HT1080 (cell line): Measurements from ENCODE around the gene PPP1CC. TPM values are rescaled to one million over a fixed set of nuclear protein-coding genes. Genes with fewer than 3 reads are reported as not detected.

Experiments used
- DNase-seq: peaks from one replicate; pipeline ENCODE4 v3.0.0-alpha.2; 2015; ENCODE audit warnings: low read depth
- total RNA-seq: library from RNA; depleted of rRNA; stranded (reverse); fragments of >200 nt; shearing (Covaris generic); gene quantifications from 2 replicates; pipeline ENCODE4 v1.2.3, GENCODE V29; 2014

Gene PPP1CC
- total RNA-seq, 1 experiment from 2014 or later, result 186 TPM

GRCh38 chr12:110756611-110757010, 13.9 kb upstream of the PPP1CC start:
- peak; percentile 49 for DNase-seq

GRCh38 chr12:110754101-110754793, 11.6 kb upstream of the PPP1CC start:
- DNase-seq, result no peak

GRCh38 chr12:110750784-110751461, 8.2 kb upstream of the PPP1CC start:
- peak; percentile 32 for DNase-seq

- DNase-seq, result no peak
These were observed 3.9 kb upstream of the PPP1CC start for GRCh38 chr12:110746550-110746949.

GRCh38 chr12:110745542-110746284, 3.0 kb upstream of the PPP1CC start:
- DNase-seq, result no peak

GRCh38 chr12:110744601-110745264, 2.0 kb upstream of the PPP1CC start:
- DNase-seq, result peak; percentile 47

GRCh38 chr12:110744151-110744571, 1.5 kb upstream of the PPP1CC start:
- peak; percentile 60 for DNase-seq

- no peak for DNase-seq
These were observed 941 bp upstream of the PPP1CC start for GRCh38 chr12:110743571-110744093.

- no peak for DNase-seq
These were observed 484 bp downstream of the PPP1CC start for GRCh38 chr12:110742096-110742717.

- DNase-seq, result no peak
These were observed 1.2 kb downstream of the PPP1CC start for GRCh38 chr12:110741341-110742095.

- DNase-seq, result no peak
These were observed 2.8 kb downstream of the PPP1CC start for GRCh38 chr12:110739894-110740293.

- DNase-seq, result no peak
These were observed 3.2 kb downstream of the PPP1CC start for GRCh38 chr12:110739488-110739887.

GRCh38 chr12:110737532-110737931, 5.2 kb downstream of the PPP1CC start:
- no peak for DNase-seq

- DNase-seq, result peak; percentile 45
These were observed 5.7 kb downstream of the PPP1CC start for GRCh38 chr12:110737016-110737415.

- DNase-seq, result no peak
These were observed 8.8 kb downstream of the PPP1CC start for GRCh38 chr12:110733900-110734299.

GRCh38 chr12:110733089-110733715, 9.5 kb downstream of the PPP1CC start:
- DNase-seq, result no peak

GRCh38 chr12:110732572-110732971, 10.1 kb downstream of the PPP1CC start:
- no peak for DNase-seq

- no peak for DNase-seq
These were observed 11.2 kb downstream of the PPP1CC start for GRCh38 chr12:110731479-110731878.

GRCh38 chr12:110728628-110729027, 14.1 kb downstream of the PPP1CC start:
- DNase-seq, result no peak
